Measurements from ENCODE around the gene KLHL2.
"Not testable (repeated sequence)": the region's sequence is repeated elsewhere in the genome, so short reads cannot be mapped to it uniquely, and the experiment has no call there.

DNA sequence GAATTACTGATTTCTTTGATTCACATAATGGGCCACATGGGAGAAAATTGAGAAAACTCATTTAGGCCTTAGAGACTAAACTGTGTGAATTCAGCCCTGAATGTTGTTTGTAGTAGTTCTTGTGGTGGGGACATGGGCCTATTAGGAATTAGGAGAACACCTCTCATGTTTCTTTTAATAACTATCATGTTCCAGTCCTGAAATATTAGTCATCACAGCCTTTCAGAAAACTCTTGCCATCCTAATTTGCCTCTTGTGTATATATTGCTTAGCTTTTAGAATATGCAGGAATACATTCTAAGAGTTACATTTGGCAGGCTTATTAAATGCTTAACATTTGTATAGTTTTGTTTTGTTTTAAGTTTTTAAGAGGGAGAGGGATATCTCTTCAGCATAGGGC, 33.4 kb downstream of the KLHL2 start:
- not testable (repeated sequence) for TF ChIP-seq EZH2 (IDR thresholded peaks at IDR 0.05); POLR2AphosphoS5 (IDR thresholded peaks at IDR 0.05; ENCODE audit: borderline replicate concordance, low read depth, low read length)
